Upper lobe of left lung (tissue), 4 donors: ENCODE results near the gene DGKQ.
A peak's percentile ranks its signal among the peaks of the same experiment; 100 is the strongest.

Experiments used
- POLR2AphosphoS5 ChIP-seq, 2 donors: sonication (generic); formaldehyde crosslinking; IDR thresholded peaks; one replicate each; pipeline ENCODE4 v1.5.1; 2017; ENCODE audit warnings: antibody characterized with exemption in 2 of 2
- TF ChIP-seq, protein P1 (sequence below), 6 experiments: fragments of 450-650 bp in 4 of 6; fragments of 200-600 bp in 2 of 6; sonication (generic) in 2 of 6; IDR thresholded peaks; one replicate each; pipeline ENCODE4 v1.5.1; 2016 to 2019; ENCODE audit warnings: antibody characterized with exemption in 6 of 6

DNA sequence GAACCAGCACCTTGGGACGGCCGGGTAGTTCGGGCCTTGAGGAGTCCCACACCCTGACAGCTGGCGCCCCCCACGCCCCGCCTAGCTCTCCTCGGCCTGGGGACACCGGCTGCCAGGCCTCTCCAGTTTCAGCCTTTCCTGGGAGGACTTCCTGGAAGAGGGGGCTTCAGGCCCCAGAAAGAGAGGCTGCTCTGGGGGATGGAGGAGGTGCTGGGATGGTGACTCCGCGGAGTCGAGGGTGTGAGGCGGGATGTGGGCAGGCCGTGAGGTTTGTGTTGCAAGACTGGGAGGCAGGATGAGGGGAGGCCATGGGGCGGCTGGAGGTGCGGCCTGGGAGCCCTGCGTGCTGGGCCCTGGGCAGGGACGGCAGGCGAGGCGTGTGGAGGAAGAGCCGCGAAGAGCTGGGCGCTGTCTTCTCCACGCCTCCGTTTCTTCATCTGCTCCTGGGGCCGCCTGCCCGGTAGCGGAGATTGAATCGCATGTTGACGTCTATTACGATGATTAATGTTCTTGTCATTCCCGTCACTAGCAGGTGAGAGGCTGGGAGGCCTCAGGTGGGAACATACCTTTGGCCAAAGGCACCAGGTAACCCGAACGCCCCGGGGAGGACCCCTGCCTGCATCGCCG is 37.1 kb upstream of the DGKQ start:
- TF ChIP-seq POLR2AphosphoS5 (IDR thresholded peaks at IDR 0.05), result peak; percentile 50 to 51
- TF ChIP-seq, protein P1, sequence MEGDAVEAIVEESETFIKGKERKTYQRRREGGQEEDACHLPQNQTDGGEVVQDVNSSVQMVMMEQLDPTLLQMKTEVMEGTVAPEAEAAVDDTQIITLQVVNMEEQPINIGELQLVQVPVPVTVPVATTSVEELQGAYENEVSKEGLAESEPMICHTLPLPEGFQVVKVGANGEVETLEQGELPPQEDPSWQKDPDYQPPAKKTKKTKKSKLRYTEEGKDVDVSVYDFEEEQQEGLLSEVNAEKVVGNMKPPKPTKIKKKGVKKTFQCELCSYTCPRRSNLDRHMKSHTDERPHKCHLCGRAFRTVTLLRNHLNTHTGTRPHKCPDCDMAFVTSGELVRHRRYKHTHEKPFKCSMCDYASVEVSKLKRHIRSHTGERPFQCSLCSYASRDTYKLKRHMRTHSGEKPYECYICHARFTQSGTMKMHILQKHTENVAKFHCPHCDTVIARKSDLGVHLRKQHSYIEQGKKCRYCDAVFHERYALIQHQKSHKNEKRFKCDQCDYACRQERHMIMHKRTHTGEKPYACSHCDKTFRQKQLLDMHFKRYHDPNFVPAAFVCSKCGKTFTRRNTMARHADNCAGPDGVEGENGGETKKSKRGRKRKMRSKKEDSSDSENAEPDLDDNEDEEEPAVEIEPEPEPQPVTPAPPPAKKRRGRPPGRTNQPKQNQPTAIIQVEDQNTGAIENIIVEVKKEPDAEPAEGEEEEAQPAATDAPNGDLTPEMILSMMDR (IDR thresholded peaks at IDR 0.05), result no peak
